Fibroblast of skin of left quadriceps (primary cell): ENCODE data around the gene INTS13.
"Not testable (repeated sequence)": the region's sequence is repeated elsewhere in the genome, so short reads cannot be mapped to it uniquely, and the experiment has no call there.

Experiments
- DNase-seq, 2 experiments: peaks; one replicate each; pipeline ENCODE4 v3.0.0-alpha.2; 2013; ENCODE audit warnings: low read depth in 2 of 2

INTS13 gene

DNA sequence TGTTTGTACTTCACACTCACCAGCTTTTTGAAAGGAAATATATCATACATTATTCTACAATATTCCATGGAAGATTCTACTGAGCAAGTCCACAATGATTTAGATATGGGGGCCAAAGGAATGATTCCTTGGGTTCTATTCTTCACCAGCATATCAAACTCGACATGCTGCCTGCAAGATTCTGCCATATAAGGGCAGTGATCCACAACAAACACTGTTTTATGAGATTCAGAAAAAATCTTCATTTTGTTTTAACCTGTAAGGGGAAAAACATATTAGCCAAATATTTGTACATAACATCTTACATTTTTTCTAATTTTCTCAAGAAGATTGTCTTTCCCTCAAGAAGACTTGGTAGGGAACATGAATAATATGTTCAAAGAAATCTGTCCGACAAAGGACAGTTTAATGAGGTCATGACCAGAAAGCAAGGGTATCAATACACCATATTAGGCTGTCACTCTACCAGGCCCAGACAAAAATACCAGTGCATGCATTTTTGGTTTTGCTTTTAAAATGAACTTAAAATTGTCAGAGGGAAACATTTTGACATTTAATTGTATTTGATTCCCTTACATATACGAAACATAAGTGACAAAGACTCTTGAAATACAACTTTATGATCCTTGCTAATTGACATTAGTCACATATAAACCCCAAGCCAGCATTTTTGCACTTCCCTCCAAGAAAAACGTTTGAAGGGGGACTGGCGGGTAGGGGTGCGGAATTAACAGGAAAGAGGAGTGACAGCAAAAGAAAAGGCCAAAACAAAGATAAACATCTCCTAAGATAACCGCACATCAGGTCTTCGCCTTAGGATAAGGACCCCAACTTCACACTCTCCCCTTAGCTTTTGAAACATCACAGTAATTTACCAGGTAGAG, 980 bp downstream of the INTS13 start:
- no peak for DNase-seq

DNA sequence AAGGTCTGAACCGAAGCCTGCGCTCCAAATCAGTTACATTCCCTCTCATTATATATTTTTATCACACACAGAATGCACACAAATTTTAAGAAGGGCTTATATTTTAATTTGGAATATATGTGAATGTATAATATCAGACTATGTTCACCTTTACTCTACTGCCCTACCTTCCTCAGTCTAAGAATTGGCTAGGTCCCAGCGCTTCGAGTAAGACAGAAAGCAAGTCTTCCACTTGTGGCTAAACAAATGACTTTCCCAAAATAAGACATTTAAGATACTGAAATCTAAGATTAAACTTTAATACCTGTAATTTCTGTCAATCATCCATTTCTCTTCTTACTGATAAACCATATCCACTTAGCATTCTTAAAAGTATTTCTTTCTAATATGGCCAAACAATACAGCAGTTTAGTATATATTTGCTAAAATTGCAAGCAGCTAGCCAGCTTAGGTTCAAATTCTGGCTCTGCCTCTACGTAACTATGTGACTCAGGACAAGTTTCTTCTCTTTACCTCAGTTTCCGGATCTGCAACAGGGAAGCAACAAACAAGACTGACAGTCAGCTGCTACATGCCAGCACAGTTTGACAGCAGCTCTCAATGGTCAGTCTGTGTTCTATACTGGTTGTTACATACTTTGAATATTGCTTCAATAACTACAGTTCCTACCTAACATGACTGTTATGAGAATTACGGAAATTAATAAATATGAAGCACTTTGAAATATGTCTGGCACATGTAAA, 2.0 kb downstream of the INTS13 start:
- DNase-seq = no peak

DNA sequence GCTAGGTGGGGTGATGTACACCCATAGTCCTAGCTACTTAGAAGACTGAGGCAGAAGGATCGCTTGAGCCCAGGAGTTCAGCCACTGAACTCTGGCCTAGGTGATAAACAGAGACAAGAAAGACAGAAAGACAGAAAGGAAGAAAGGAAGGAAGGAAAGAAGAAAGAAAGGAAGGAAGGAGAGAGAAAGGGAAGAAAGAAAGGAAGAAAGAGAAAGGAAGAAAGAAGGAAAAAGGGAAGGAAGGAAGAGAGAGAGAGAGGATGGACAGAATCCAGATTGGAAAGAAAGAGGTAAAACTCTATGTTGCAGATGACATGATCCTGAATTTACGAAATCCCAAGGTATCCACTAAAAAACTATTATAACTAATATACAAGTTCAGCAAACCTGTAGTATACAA, 8.2 kb downstream of the INTS13 start:
- no peak for DNase-seq

DNA sequence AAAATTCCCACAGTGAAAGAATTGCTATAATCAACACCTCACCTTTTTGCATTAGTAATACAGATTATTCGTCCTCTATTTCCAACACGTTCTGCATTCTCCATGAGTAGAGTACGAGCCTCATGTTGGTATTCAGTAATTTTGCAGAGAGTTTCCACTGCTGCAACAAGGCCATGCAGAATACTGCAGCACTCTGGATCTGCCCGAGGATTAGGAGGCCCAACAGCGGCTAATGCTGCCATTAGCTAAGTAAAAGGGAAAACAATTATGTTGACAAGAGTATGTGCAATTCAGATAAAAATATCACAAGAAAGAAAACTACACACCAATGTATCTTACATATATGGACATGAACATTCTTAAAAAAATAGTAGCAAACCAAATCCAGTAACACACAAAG, 9.1 kb downstream of the INTS13 start:
- no peak for DNase-seq

- DNase-seq = no peak
Observed at GRCh38 chr12:26921886-26922285, 15.9 kb downstream of the INTS13 start.

DNA sequence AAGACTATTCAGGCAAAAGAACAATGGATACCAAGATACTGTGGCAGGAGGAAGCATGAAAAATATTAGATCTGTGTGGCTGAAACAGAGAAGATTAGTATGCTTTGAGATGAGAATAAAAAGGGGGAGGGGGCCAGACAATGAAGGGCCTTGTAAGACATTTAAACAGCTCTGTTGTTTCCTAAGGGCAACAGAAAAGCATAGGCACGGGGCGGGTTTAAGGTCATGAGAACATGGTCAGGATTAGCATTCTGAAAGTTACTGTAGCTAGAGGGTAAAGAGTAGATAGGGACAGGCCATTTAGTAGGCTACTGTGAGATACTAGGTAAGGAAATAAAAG, 18.6 kb downstream of the INTS13 start:
- DNase-seq = no peak

- no peak for DNase-seq
Observed at GRCh38 chr12:26918321-26919215, 19.2 kb downstream of the INTS13 start.

DNA sequence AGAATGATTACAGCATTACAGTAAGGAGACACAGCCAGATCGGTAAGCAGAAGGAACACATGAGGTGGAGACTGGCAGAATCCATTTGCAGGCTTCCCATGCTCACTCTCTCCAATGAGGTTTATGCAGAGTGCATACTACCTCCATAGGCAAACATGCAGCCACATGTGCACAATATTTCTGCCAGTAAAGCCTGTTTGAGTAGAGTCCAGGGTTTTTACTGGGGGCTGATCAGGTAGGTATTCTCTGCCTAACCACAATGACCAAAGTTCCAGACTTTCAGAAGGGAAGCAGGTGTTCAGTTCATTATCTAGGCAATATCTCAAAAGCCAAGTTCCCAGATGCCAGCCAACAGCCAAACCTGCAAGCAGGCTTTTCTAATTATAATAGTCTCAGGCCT, 31.1 kb downstream of the INTS13 start:
- DNase-seq = no peak

- DNase-seq = no peak
Observed at GRCh38 chr12:26906024-26906423, 31.8 kb downstream of the INTS13 start.

- DNase-seq = not testable (repeated sequence)
Observed at GRCh38 chr12:26903396-26903795, 34.4 kb downstream of the INTS13 start.

DNA sequence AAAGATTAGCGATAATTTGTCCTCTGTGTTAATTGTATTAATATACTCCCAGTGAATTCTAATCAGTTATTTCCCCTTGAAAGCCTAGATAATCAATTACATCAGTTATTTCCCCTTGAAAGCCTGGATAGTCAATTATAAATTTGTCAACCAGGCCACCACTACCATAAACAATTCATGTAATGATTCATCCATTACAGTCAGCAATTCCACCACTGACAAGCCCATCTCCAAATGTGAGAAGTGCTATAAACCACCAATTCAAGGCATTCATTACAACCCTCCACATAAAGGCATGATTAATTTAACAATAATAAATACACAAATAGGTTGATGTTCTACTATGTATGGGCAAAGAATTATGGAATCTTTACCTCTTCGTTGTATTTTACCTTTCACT, 40.9 kb downstream of the INTS13 start:
- no peak for DNase-seq

DNA sequence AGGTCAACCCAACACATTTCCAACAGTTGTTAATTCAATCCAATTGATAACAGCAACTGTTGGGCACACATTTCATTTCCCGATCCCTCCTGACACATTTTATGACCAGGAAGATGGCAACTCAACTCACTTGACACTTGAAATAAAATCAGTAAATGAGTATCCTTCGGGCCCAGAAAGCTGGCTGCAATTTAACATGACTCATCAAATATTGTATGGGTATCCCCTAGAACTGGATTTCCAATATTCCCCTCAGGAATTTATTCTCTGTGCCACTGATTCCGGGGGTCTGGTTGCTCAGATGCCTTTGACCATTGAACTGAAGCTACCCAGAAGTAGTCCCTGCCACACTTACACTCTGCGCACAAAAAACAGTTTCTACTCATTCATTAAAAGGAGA, 42.1 kb downstream of the INTS13 start:
- no peak for DNase-seq

GRCh38 chr12:26891704-26892103, 46.1 kb downstream of the INTS13 start:
- DNase-seq = no peak

DNA sequence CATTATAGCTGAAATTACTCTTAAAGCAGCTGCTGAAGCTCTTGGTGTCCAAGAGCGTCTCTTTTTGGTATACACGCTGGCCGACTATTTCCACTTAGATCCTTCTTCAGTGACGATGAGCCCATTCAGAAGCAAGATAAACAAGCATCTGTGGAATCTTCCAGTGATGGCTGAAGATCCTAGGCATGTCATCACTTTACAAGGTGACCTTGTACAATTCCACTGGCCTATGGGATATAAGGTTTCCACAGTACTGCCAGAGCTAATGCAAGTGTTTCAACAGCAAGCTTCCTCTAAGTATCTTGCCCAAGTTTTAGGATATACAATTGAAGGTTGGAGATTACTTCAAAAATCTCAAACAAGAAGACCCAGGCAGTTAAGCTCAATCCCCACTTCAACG, 47.0 kb downstream of the INTS13 start:
- no peak for DNase-seq

DNA sequence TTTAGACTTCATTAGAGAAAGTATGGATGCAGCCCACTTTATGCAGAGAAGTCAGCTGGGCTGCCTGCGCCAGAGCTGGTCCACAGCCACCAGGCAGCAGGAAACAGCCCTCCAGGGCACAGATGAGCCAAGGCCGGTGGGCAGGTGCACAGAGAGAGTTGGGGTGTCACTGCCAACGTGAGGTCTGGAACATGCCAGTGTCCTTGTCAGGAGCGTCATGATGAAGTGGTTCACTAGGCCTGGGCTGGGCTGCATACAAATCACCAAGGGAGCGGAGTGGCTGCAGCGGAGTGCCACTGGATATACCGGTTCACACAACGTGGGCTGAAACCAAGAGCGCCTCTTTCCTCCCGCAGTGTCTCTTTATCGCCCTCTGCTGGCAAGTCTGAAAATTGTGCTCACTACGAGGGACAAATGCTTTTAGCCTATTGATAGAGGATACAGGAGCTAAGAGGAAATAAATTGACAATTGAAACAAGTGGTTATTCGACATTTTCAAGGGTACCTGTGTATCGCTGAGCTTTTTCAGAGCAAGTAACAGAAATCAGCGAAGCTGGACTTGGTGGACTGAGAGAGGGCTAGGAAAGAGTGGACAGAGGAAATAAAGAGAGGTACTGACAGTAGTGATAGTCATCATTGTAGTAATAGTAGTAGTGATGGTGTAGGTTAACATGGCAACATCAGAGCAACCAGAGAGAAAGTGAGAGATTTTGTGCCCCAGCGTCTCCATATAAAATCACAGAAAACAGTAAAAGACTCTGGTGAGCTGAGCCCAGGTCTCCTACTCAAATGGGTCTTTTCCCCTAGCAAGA, 52.8 kb downstream of the INTS13 start:
- DNase-seq = peak; percentile 54 to 56

GRCh38 chr12:26880625-26881024, 57.2 kb downstream of the INTS13 start:
- no peak for DNase-seq

DNA sequence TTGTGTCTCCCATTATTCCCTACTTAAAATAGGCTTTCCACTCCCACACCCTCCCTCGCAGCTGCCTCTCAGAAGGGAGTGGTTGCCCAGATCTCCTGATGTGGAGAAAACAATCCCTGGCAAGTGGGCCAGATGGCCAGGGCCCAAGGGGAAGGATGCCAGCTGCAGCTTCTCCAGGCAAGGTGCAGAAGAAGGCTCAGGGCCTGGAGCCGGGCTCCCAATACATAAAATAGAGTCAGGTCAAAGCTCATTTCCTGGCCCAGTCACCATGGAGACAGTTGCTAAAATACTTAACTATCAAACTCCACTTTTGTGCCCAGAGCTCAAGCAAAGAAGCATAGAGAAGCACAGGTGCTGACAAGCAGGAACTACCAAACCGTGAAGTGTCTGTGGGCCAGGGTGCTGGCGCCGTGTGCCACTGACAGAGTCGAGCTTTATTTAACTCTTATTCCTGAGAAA, 59.1 kb downstream of the INTS13 start:
- DNase-seq = no peak

DNA sequence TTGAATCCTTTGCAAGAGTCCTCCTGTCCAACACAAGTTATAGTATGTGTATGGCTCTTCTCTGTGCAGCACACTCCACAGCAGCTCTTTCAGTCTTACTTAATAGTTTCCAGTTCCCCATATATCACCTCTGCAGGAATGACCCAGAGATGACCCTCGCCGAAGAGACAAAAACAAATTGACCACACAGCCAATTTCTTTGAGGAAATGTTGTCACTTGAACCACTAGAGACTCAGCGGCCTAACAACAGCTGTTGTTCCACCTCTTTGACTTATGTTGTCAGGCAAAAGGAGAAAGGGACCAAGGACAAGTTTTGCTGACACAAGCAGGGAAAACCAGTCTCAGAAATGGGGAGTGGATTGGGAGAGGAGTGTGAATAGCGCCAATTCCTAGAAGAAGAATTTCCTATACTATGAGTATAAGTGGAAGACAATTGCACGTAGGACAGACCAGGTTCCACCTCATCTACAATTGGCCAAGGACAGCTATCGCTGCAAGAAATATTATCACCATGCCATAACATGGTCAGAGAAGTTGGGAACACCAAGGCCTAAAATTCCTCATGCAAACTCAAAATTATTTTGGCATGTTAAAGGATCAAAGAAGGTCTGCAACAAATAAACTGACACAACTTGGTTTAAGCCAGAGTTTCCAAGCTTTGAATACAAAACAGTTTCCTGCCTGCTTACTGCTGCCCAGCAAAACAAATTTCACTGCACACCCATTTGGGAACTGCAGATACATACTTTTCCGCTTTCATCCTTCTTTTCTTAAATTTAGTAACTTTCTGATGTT, 63.1 kb downstream of the INTS13 start:
- DNase-seq = no peak

DNA sequence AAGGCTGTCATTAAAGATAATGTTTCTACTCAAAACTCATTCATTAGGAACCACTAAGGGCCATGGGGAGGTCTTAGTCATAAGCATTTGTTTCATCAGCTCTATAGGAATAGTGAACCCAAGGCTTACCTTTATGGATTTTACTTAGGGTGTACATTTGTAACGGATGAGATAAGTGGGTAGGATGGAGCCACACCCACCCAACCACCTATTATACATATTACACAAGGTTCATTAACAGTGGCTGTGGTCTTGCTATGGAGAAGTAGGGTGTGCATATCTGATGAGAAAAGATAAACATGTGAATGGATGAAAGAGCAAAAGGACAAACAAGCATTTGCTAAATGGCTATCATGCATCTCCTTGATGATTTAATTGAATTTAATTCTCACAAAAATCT, 65.2 kb downstream of the INTS13 start:
- DNase-seq = no peak

DNA sequence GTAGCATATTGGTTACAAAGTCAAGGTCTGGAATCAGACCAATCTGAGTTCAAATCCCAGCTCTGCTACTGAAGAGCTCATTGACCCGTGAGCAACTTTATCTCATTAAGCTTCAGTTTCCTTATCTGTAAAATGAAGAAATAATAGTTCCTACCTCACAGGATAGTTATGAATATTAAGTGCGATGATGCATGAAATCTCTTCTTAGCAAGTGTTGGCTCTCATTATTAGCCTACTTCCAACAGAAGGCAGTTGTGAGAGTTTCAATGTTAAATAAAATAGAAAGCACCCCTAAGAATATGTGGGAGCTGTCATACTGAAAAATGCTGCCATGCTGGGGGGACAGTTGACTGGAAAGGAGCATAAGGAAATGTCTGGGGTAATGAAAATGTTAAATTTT, 65.8 kb downstream of the INTS13 start:
- no peak for DNase-seq
